HEK293 (cell line): ENCODE results near the gene UNC5B.

Experiments
- CTCF ChIA-PET: fragments of 350-600 bp; formaldehyde crosslinking; extraction: SDS; loops from one replicate; lab custom pipeline; 2021; ENCODE audit warnings: antibody characterized with exemption; lab: Yijun Ruan, JAX
- POLR2A ChIA-PET: fragments of 300-600 bp; formaldehyde crosslinking; extraction: SDS; loops from one replicate; lab custom pipeline; 2020; ENCODE audit warnings: antibody characterized with exemption, inconsistent platforms; lab: Yijun Ruan, JAX
- H3K27ac ChIP-seq: fragments of 200-500 bp; sonication (Bioruptor generic); 2 replicates; pipeline ENCODE4 v1.5.1; 2014; ENCODE audit warnings: low read depth, low read length, control low read depth, inconsistent platforms; ENCODE audit errors: extremely low read depth
- H3K36me3 ChIP-seq, 2 experiments: fragments of 200-500 bp in 1 of 2; sonication (Bioruptor generic) in 1 of 2; 1 replicate in 1 of 2; 2 replicates in 1 of 2; pipeline ENCODE4 v1.5.1; 2014 to 2017; ENCODE audit warnings: inconsistent platforms in 2 of 2, low read length in 2 of 2; ENCODE audit not compliant: control insufficient read depth in 2 of 2, insufficient read depth in 1 of 2
- H3K4me1 ChIP-seq: fragments of 200-500 bp; sonication (Bioruptor generic); 2 replicates; pipeline ENCODE4 v1.5.1; 2014; ENCODE audit warnings: mild to moderate bottlenecking, low read length, inconsistent platforms; ENCODE audit not compliant: control insufficient read depth, insufficient read depth
- H3K4me3 ChIP-seq: 2 replicates; pipeline ENCODE4 v1.5.1; 2011; ENCODE audit warnings: low read depth, mild to moderate bottlenecking, control low read depth, low read length, moderate library complexity
- H3K9me3 ChIP-seq: fragments of 200-500 bp; sonication (Bioruptor generic); 2 replicates; pipeline ENCODE4 v1.5.1; 2014; ENCODE audit warnings: low read depth, low read length, inconsistent platforms; ENCODE audit not compliant: control insufficient read depth, insufficient read depth
- ATF2 ChIP-seq: fragments of 450-650 bp; formaldehyde crosslinking; IDR thresholded peaks from 2 replicates; pipeline ENCODE4 v1.5.1; 2016; ENCODE audit warnings: missing biosample characterization, missing genetic modification characterization, low read depth
- FEZF1 ChIP-seq: fragments of 450-650 bp; formaldehyde crosslinking; IDR thresholded peaks from 2 replicates; pipeline ENCODE4 v1.5.1; 2016; ENCODE audit warnings: missing biosample characterization, missing genetic modification characterization
- HOXD13 ChIP-seq: sonication (generic); formaldehyde crosslinking; IDR thresholded peaks from 2 replicates; pipeline ENCODE4 v1.8.0; 2022; ENCODE audit warnings: missing genetic modification reagents, borderline replicate concordance
- KLF10 ChIP-seq: fragments of 450-650 bp; IDR thresholded peaks from 2 replicates; pipeline ENCODE4 v1.5.1; 2018; ENCODE audit warnings: missing biosample characterization, mild to moderate bottlenecking, missing genetic modification characterization
- OVOL3 ChIP-seq: fragments of 450-650 bp; formaldehyde crosslinking; IDR thresholded peaks from 2 replicates; pipeline ENCODE4 v1.5.1; 2016; ENCODE audit warnings: missing biosample characterization, missing genetic modification characterization
- SALL2 ChIP-seq: fragments of 450-650 bp; formaldehyde crosslinking; IDR thresholded peaks from 2 replicates; pipeline ENCODE4 v1.5.0; 2017; ENCODE audit warnings: missing biosample characterization, mild to moderate bottlenecking, missing genetic modification characterization, borderline replicate concordance
- SCRT1 ChIP-seq: fragments of 450-650 bp; formaldehyde crosslinking; IDR thresholded peaks from 2 replicates; pipeline ENCODE4 v1.5.1; 2016; ENCODE audit warnings: missing biosample characterization, missing genetic modification characterization, borderline replicate concordance
- SCRT2 ChIP-seq: fragments of 450-650 bp; formaldehyde crosslinking; IDR thresholded peaks from 2 replicates; pipeline ENCODE4 v1.5.1; 2016; ENCODE audit warnings: missing biosample characterization, missing genetic modification characterization
- ZIC2 ChIP-seq: fragments of 450-650 bp; formaldehyde crosslinking; IDR thresholded peaks from 2 replicates; pipeline ENCODE4 v1.5.1; 2016; ENCODE audit warnings: missing biosample characterization, missing genetic modification characterization
- ZNF133 ChIP-seq: fragments of 450-650 bp; formaldehyde crosslinking; IDR thresholded peaks from 2 replicates; pipeline ENCODE4 v1.5.1; 2016; ENCODE audit warnings: missing biosample characterization, missing genetic modification characterization
- ZNF148 ChIP-seq: fragments of 450-650 bp; formaldehyde crosslinking; IDR thresholded peaks from 2 replicates; pipeline ENCODE4 v1.5.0; 2017; ENCODE audit warnings: missing biosample characterization, missing genetic modification characterization, borderline replicate concordance
- ZNF18 ChIP-seq: fragments of 450-650 bp; formaldehyde crosslinking; IDR thresholded peaks from 2 replicates; pipeline ENCODE4 v1.5.1; 2016; ENCODE audit warnings: missing biosample characterization, missing genetic modification characterization
- ZNF404 ChIP-seq: fragments of 450-650 bp; formaldehyde crosslinking; IDR thresholded peaks from 2 replicates; pipeline ENCODE4 v1.5.1; 2017; ENCODE audit warnings: missing biosample characterization, missing genetic modification characterization
- ZNF549 ChIP-seq: fragments of 450-650 bp; IDR thresholded peaks from 2 replicates; pipeline ENCODE4 v1.5.1; 2018; ENCODE audit warnings: missing biosample characterization, missing genetic modification characterization, mild to moderate bottlenecking, inconsistent platforms, moderate library complexity
- ZNF571 ChIP-seq: fragments of 450-650 bp; formaldehyde crosslinking; IDR thresholded peaks from 2 replicates; pipeline ENCODE4 v1.5.0; 2017; ENCODE audit warnings: missing biosample characterization, missing genetic modification characterization
- ZNF600 ChIP-seq: fragments of 450-650 bp; formaldehyde crosslinking; IDR thresholded peaks from 2 replicates; pipeline ENCODE4 v1.5.1; 2016; ENCODE audit warnings: missing biosample characterization, missing genetic modification characterization
- ZNF639 ChIP-seq: fragments of 450-650 bp; formaldehyde crosslinking; IDR thresholded peaks from 2 replicates; pipeline ENCODE4 v1.5.1; 2016; ENCODE audit warnings: missing biosample characterization, missing genetic modification characterization

UNC5B gene

GRCh38 chr10:71252220-71252619 is 39.9 kb downstream of the UNC5B start:
- H3K4me3 ChIP-seq, result no peak overlapping the region
- ChIA-PET POLR2A (no interaction called here), CTCF (interaction anchor here (1.4 kb wide), 1 partner anchor 18 kb away, joined by 4 read pairs; no protein-coding TSS in a partner anchor)
- no peak overlapping the region for H3K27ac ChIP-seq
- no peaks in the 10 kb centered on the region for H3K9me3 ChIP-seq
- no peaks in the 10 kb centered on the region; the same call in 1 of the 2 replicates for H3K4me1 ChIP-seq
- peaks cover 0 to 9% of the 10 kb centered on the region in 2 experiments; a peak in 1 of 3 replicates for H3K36me3 ChIP-seq
- no peak for TF ChIP-seq ZNF18 (tag by site-specific recombination)
- TF ChIP-seq KLF10 (tag by site-specific recombination), result 0 out of 2 replicates have a peak, but pooled peaks have one; percentile 21
- TF ChIP-seq, all 188 proteins: peak for 1

GRCh38 chr10:71253981-71254818 is 41.8 kb downstream of the UNC5B start:
- Histone ChIP-seq H3K9me3 (no peaks in the 10 kb centered on the region), H3K36me3 (peaks cover 0 to 17% of the 10 kb centered on the region in 2 experiments; a peak in 1 of 3 replicates), H3K4me3 (no peak overlapping the region), H3K27ac (no peak overlapping the region), H3K4me1 (no peaks in the 10 kb centered on the region; the same call in 1 of the 2 replicates)
- POLR2A ChIA-PET, result no interaction called here
- TF ChIP-seq ZIC2, result peak; percentile 25; the same call in 1 of the 2 replicates
- TF ChIP-seq ZNF600 (tag by site-specific recombination), result 0 out of 2 replicates have a peak, but pooled peaks have one; percentile 45
- TF ChIP-seq SCRT1 (tag by site-specific recombination), result no peak
- TF ChIP-seq SCRT2 (tag by site-specific recombination), result peak; percentile 60; the same call in 1 of the 2 replicates
- CTCF ChIA-PET, result interaction anchor here (0.8 to 1.0 kb wide), 2 partner anchors 16 to 329 kb away, joined by 3 to 4 read pairs; no protein-coding TSS in a partner anchor

GRCh38 chr10:71254834-71255549 is 42.6 kb downstream of the UNC5B start:
- no peaks in the 10 kb centered on the region; the same call in 1 of the 2 replicates for H3K4me1 ChIP-seq
- TF ChIP-seq ATF2 (tag by site-specific recombination) (peak; percentile 91), ZNF404 (tag by site-specific recombination) (no peak)
- TF ChIP-seq, all 188 proteins: peak for 1
- H3K4me3 ChIP-seq, result no peak overlapping the region
- H3K9me3 ChIP-seq, result no peaks in the 10 kb centered on the region
- CTCF ChIA-PET, result interaction anchor here (4.1 kb wide), 1 partner anchor 15 kb away, joined by 20 read pairs; no protein-coding TSS in a partner anchor
- H3K36me3 ChIP-seq, result peaks cover 0 to 17% of the 10 kb centered on the region in 2 experiments; a peak in 1 of 3 replicates
- POLR2A ChIA-PET, result no interaction called here
- no peak overlapping the region for H3K27ac ChIP-seq

- H3K27ac ChIP-seq, result no peak overlapping the region
- TF ChIP-seq SALL2 (tag by site-specific recombination) (no peak), HOXD13 (CRISPR knock-in tag) (no peak), OVOL3 (tag by site-specific recombination) (no peak), ZNF639 (tag by site-specific recombination) (no peak), ZNF571 (tag by site-specific recombination) (no peak), ZNF549 (tag by site-specific recombination) (no peak), ZNF133 (tag by site-specific recombination) (no peak), FEZF1 (tag by site-specific recombination) (no peak), SCRT1 (tag by site-specific recombination) (no peak), ZNF600 (tag by site-specific recombination) (no peak), KLF10 (tag by site-specific recombination) (no peak), ZNF148 (tag by site-specific recombination) (no peak)
These were observed 43.1 kb downstream of the UNC5B start for GRCh38 chr10:71255550-71255807.

More at GRCh38 chr10:71255550-71255807, 43.1 kb downstream of the UNC5B start:
- H3K9me3 ChIP-seq, result no peaks in the 10 kb centered on the region
- H3K4me1 ChIP-seq, result peaks cover 5% of the 10 kb centered on the region
- ChIA-PET POLR2A (no interaction called here), CTCF (interaction anchor here (4.1 kb wide), 1 partner anchor 15 kb away, joined by 20 read pairs; no protein-coding TSS in a partner anchor)
- H3K4me3 ChIP-seq, result no peak overlapping the region
- peaks cover 0 to 17% of the 10 kb centered on the region in 2 experiments; a peak in 1 of 3 replicates for H3K36me3 ChIP-seq
